Fibroblast of skin of back (primary cell): ENCODE data around the gene CHMP1A.
"Not testable (repeated sequence)": the region's sequence is repeated elsewhere in the genome, so short reads cannot be mapped to it uniquely, and the experiment has no call there.

ENCODE experiments used
- DNase-seq: peaks from one replicate; pipeline ENCODE4 v3.0.0-alpha.2; 2013

Gene CHMP1A

GRCh38 chr16:89658221-89658879 lies 842 bp upstream of the CHMP1A start:
- peak; percentile 10 for DNase-seq

- no peak for DNase-seq
Observed at GRCh38 chr16:89656435-89657121, 930 bp downstream of the CHMP1A start.

GRCh38 chr16:89655062-89655643 lies 2.4 kb downstream of the CHMP1A start:
- DNase-seq = no peak

GRCh38 chr16:89653656-89654295 lies 3.7 kb downstream of the CHMP1A start:
- DNase-seq = no peak

GRCh38 chr16:89651584-89651983 lies 5.9 kb downstream of the CHMP1A start:
- no peak for DNase-seq

- no peak for DNase-seq
Observed at GRCh38 chr16:89646906-89647305, 10.6 kb downstream of the CHMP1A start.

- DNase-seq = no peak
Observed at GRCh38 chr16:89646270-89646669, 11.2 kb downstream of the CHMP1A start.

- DNase-seq = no peak
Observed at GRCh38 chr16:89645122-89645521, 12.4 kb downstream of the CHMP1A start.

- DNase-seq = no peak
Observed at GRCh38 chr16:89643769-89644300, 13.7 kb downstream of the CHMP1A start.

GRCh38 chr16:89642574-89642973 lies 14.9 kb downstream of the CHMP1A start:
- no peak for DNase-seq

- DNase-seq = no peak
Observed at GRCh38 chr16:89641458-89642119, 15.9 kb downstream of the CHMP1A start.

- DNase-seq = no peak
Observed at GRCh38 chr16:89639385-89639784, 18.1 kb downstream of the CHMP1A start.

GRCh38 chr16:89638455-89638854 lies 19.1 kb downstream of the CHMP1A start:
- no peak for DNase-seq

GRCh38 chr16:89637379-89637778 lies 20.1 kb downstream of the CHMP1A start:
- no peak for DNase-seq

GRCh38 chr16:89636663-89637062 lies 20.8 kb downstream of the CHMP1A start:
- no peak for DNase-seq

- DNase-seq = not testable (repeated sequence)
Observed at GRCh38 chr16:89634463-89635385, 22.8 kb downstream of the CHMP1A start.

GRCh38 chr16:89633064-89633631 lies 24.4 kb downstream of the CHMP1A start:
- DNase-seq = peak; percentile 85

GRCh38 chr16:89629827-89630610 lies 27.5 kb downstream of the CHMP1A start:
- no peak for DNase-seq

- no peak for DNase-seq
Observed at GRCh38 chr16:89624777-89625761, 32.4 kb downstream of the CHMP1A start.
